HCT116 (cell line): ENCODE results near the gene KAZN. TPM values are rescaled to one million over a fixed set of nuclear protein-coding genes. Genes with fewer than 3 reads are reported as not detected.

Source experiments
- ATAC-seq: fragments of 200-7000 bp; cut with Tn5 transposase; 2 replicates; pipeline ENCODE4 v1.9.1; 2020; ENCODE audit warnings: mild to moderate bottlenecking, moderate library complexity
- BruUV-seq: library from RNA; stranded (reverse); fragments of 400-500 nt; replicated peaks from 2 replicates; lab custom pipeline; 2021; lab: Mats Ljungman, UMichigan
- CTCF ChIA-PET: fragments of 300-600 bp; sonication (Branson Sonifier 250); formaldehyde crosslinking; loops from one replicate; lab custom pipeline; 2021; ENCODE audit warnings: antibody characterized with exemption; lab: Charles Lee
- POLR2A ChIA-PET: fragments of 300-600, 350-600 bp; sonication (Branson Sonifier 250); formaldehyde crosslinking; loops from one replicate; lab custom pipeline; 2021; ENCODE audit warnings: antibody characterized with exemption; lab: Charles Lee
- RAD21 ChIA-PET, 2 experiments: fragments of 300-600 bp; sonication (Branson Sonifier 250); formaldehyde crosslinking; loops; one replicate each; lab custom pipeline; 2023; ENCODE audit warnings: low total read pairs in 2 of 2; ENCODE audit not compliant: uncharacterized antibody in 2 of 2, unreplicated experiment in 2 of 2, low non-redundant PET in 1 of 2; lab: Charles Lee
- DNase-seq: peaks from one replicate; pipeline ENCODE4 v3.0.0-alpha.2; 2010; ENCODE audit warnings: low read depth, low spot score
- H2AFZ ChIP-seq: fragments of 200-600 bp; shearing (Covaris generic), sonication (generic); 2 replicates; pipeline ENCODE4 v1.6.1; 2017; ENCODE audit warnings: low read depth, mixed run types, mixed read lengths, antibody characterized with exemption, low read length; ENCODE audit not compliant: poor library complexity, severe bottlenecking
- H3K27ac ChIP-seq: 2 replicates; pipeline ENCODE4 v1.5.1; 2012; ENCODE audit warnings: low read depth, low read length
- H3K27me3 ChIP-seq: fragments of 200-600 bp; sonication (generic); 2 replicates; pipeline ENCODE4 v1.6.1; 2016; ENCODE audit warnings: mixed run types, low read length, mixed read lengths; ENCODE audit not compliant: insufficient read depth
- H3K36me3 ChIP-seq, 2 experiments: fragments of 200-500 bp in 1 of 2; fragments of 200-600 bp in 1 of 2; sonication (Bioruptor generic) in 1 of 2; sonication (generic) in 1 of 2; 2 replicates each; pipeline versions ENCODE4 v1.5.1 to v1.6.1; 2014 to 2016; ENCODE audit warnings: low read length in 2 of 2, inconsistent platforms in 1 of 2, mixed read lengths in 1 of 2, mixed run types in 1 of 2; ENCODE audit not compliant: insufficient read depth in 2 of 2, control insufficient read depth in 1 of 2
- H3K4me1 ChIP-seq, 2 experiments: fragments of 200-600 bp in 1 of 2; sonication (generic) in 1 of 2; 2 replicates each; pipeline versions ENCODE4 v1.5.1 to v1.6.1; 2012 to 2017; ENCODE audit warnings: low read length in 2 of 2, inconsistent platforms in 1 of 2, mild to moderate bottlenecking in 1 of 2, mixed read lengths in 1 of 2, mixed run types in 1 of 2, moderate library complexity in 1 of 2; ENCODE audit not compliant: insufficient read depth in 2 of 2, control insufficient read depth in 1 of 2
- H3K4me2 ChIP-seq: fragments of 200-600 bp; sonication (generic); 2 replicates; pipeline ENCODE4 v1.6.1; 2017; ENCODE audit warnings: mixed run types, low read length, mixed read lengths
- H3K4me3 ChIP-seq, 2 experiments: fragments of 200-600 bp in 1 of 2; sonication (generic) in 1 of 2; replicated peaks in 1 of 2; 2 replicates each; pipeline ENCODE4 v1.5.1; 2011 to 2016; ENCODE audit warnings: low read length in 2 of 2, control low read depth in 1 of 2, low read depth in 1 of 2, mild to moderate bottlenecking in 1 of 2, mixed read lengths in 1 of 2, mixed run types in 1 of 2
- H3K79me2 ChIP-seq: fragments of 200-600 bp; sonication (generic); 2 replicates; pipeline ENCODE4 v1.6.1; 2017; ENCODE audit warnings: mild to moderate bottlenecking, mixed run types, low read length, moderate library complexity, mixed read lengths; ENCODE audit not compliant: insufficient read depth
- H3K9ac ChIP-seq: fragments of 200-600 bp; sonication (generic); 2 replicates; pipeline ENCODE4 v1.6.1; 2016; ENCODE audit warnings: low read length, mixed read lengths
- H3K9me2 ChIP-seq: fragments of 200-600 bp; sonication (generic), shearing (Covaris generic); 2 replicates; pipeline ENCODE4 v1.6.1; 2017; ENCODE audit warnings: mixed run types, mild to moderate bottlenecking, moderate library complexity; ENCODE audit not compliant: insufficient read depth
- H3K9me3 ChIP-seq, 2 experiments: fragments of 200-500 bp in 1 of 2; fragments of 200-600 bp in 1 of 2; sonication (Bioruptor generic) in 1 of 2; sonication (generic) in 1 of 2; 2 replicates each; pipeline ENCODE4 v1.6.1; 2014 to 2017; ENCODE audit warnings: low read length in 2 of 2, mixed read lengths in 2 of 2, inconsistent platforms in 1 of 2, low read depth in 1 of 2, mild to moderate bottlenecking in 1 of 2, mixed run types in 1 of 2, moderate library complexity in 1 of 2; ENCODE audit not compliant: control insufficient read depth in 1 of 2, insufficient read depth in 1 of 2
- H4K20me1 ChIP-seq: fragments of 200-600 bp; sonication (generic), shearing (Covaris generic); 2 replicates; pipeline ENCODE4 v1.6.1; 2017; ENCODE audit warnings: mixed run types, mild to moderate bottlenecking, moderate library complexity; ENCODE audit not compliant: insufficient read depth
- ATF3 ChIP-seq: IDR thresholded peaks from 2 replicates; pipeline ENCODE4 v1.6.1; 2012
- CBX3 ChIP-seq: IDR thresholded peaks from 2 replicates; pipeline ENCODE4 v1.6.1; 2012; ENCODE audit warnings: low read depth
- CTCF ChIP-seq, 3 experiments: fragments of 200-600 bp in 1 of 3; sonication (generic) in 1 of 3; IDR thresholded peaks in 2 of 3; conservative IDR thresholded peaks in 1 of 3; 2 replicates each; pipeline ENCODE4 v1.5.1; 2012 to 2017; ENCODE audit warnings: low read depth in 2 of 3, low read length in 2 of 3, antibody characterized with exemption in 1 of 3, borderline replicate concordance in 1 of 3, control low read depth in 1 of 3, mild to moderate bottlenecking in 1 of 3, mixed read lengths in 1 of 3, mixed run types in 1 of 3, moderate library complexity in 1 of 3; ENCODE audit not compliant: insufficient read depth in 1 of 3
- ELF1 ChIP-seq: IDR thresholded peaks from 2 replicates; pipeline ENCODE4 v1.6.1; 2012; ENCODE audit warnings: low read depth, borderline replicate concordance
- EZH2phosphoT487 ChIP-seq: fragments of 200-600 bp; IDR thresholded peaks from 2 replicates; pipeline ENCODE4 v1.6.1; 2018; ENCODE audit warnings: antibody characterized with exemption, borderline replicate concordance
- FOSL1 ChIP-seq: IDR thresholded peaks from 2 replicates; pipeline ENCODE4 v1.6.1; 2012; ENCODE audit warnings: low read depth
- JUND ChIP-seq: IDR thresholded peaks from 2 replicates; pipeline ENCODE4 v1.6.1; 2012
- MAX ChIP-seq: IDR thresholded peaks from 2 replicates; pipeline ENCODE4 v1.6.1; 2012
- POLR2A ChIP-seq: IDR thresholded peaks from 2 replicates; pipeline ENCODE4 v1.7.0; 2011; ENCODE audit warnings: borderline replicate concordance; ENCODE audit not compliant: insufficient read depth, insufficient read length; ENCODE audit errors: extremely low read depth
- RAD21 ChIP-seq: IDR thresholded peaks from 2 replicates; pipeline ENCODE4 v1.6.1; 2012; ENCODE audit warnings: low read depth, mild to moderate bottlenecking
- REST ChIP-seq: IDR thresholded peaks from 2 replicates; pipeline ENCODE4 v1.6.1; 2012; ENCODE audit warnings: low read depth
- SIN3A ChIP-seq: IDR thresholded peaks from 2 replicates; pipeline ENCODE4 v1.6.1; 2012; ENCODE audit warnings: low read depth
- SP1 ChIP-seq: IDR thresholded peaks from 2 replicates; pipeline ENCODE4 v1.6.1; 2012; ENCODE audit warnings: low read depth
- SRF ChIP-seq: IDR thresholded peaks from 2 replicates; pipeline ENCODE4 v1.6.1; 2012; ENCODE audit warnings: low read depth
- YY1 ChIP-seq: IDR thresholded peaks from 2 replicates; pipeline ENCODE4 v1.6.1; 2011; ENCODE audit warnings: low read length, low read depth, moderate library complexity, mild to moderate bottlenecking; ENCODE audit not compliant: insufficient replicate concordance; ENCODE audit errors: extremely low read depth
- ZBTB33 ChIP-seq: IDR thresholded peaks from 2 replicates; pipeline ENCODE4 v1.6.1; 2011; ENCODE audit warnings: mild to moderate bottlenecking, low read length, moderate library complexity; ENCODE audit not compliant: insufficient replicate concordance; ENCODE audit errors: extremely low read depth
- ZNF274 ChIP-seq: fragments of 200-500 bp; sonication (Bioruptor generic); IDR thresholded peaks from 2 replicates; pipeline ENCODE4 v1.6.1; 2014; ENCODE audit warnings: mild to moderate bottlenecking, low read depth, low read length, inconsistent platforms
- intact Hi-C: fragments of 100-400 bp; cut with micrococcal nuclease; formaldehyde crosslinking; loops from 2 replicates; pipeline ENCODE4 v1.10.0; 2022
- total RNA-seq: library from RNA; stranded (reverse); gene quantifications from one replicate; pipeline ENCODE4 v1.2.1, GENCODE V29; 2021; ENCODE audit not compliant: unreplicated experiment

Gene KAZN
- total RNA-seq, 1 experiment from 2014 or later, result 13.4 TPM

- H3K27me3 ChIP-seq, result peaks cover 10% of the 10 kb centered on the region; the same call in 1 of the 2 replicates
- no peak overlapping the region for H2AFZ ChIP-seq
- H3K36me3 ChIP-seq, result no peaks in the 10 kb centered on the region
- no peak for TF ChIP-seq POLR2A
- no peak for TF ChIP-seq ZBTB33
- TF ChIP-seq ZNF274, result no peak
- TF ChIP-seq REST, result no peak
- no peak for TF ChIP-seq ELF1
- TF ChIP-seq SIN3A, result no peak
- TF ChIP-seq SRF, result no peak
- no peak for TF ChIP-seq FOSL1
- no peak for TF ChIP-seq MAX
- TF ChIP-seq EZH2phosphoT487, result no peak
- no peak for TF ChIP-seq YY1
- TF ChIP-seq ATF3, result no peak
- no peak for TF ChIP-seq RAD21
- no peak for TF ChIP-seq SP1
- no peak for TF ChIP-seq CTCF (IDR thresholded peaks at IDR 0.05 in 2 of 3, conservative IDR thresholded peaks at IDR 0.05 in 1 of 3; ENCODE audit: borderline replicate concordance in 1 of 3, insufficient read depth in 1 of 3, low read depth in 2 of 3, low read length in 2 of 3)
- no peak for TF ChIP-seq CBX3
- TF ChIP-seq JUND, result no peak
- H3K27ac ChIP-seq, result no peak overlapping the region
- H3K4me3 ChIP-seq, result no peak overlapping the region
- no peaks in the 10 kb centered on the region for H3K4me1 ChIP-seq
- CTCF ChIA-PET, result no interaction called here
- POLR2A ChIA-PET, result no interaction called here
- H4K20me1 ChIP-seq, result no peaks in the 10 kb centered on the region
- ATAC-seq (no peak), DNase-seq (no peak)
- H3K9me2 ChIP-seq, result no peaks in the 10 kb centered on the region
- no TSS peak for BruUV-seq
- no peak overlapping the region for H3K4me2 ChIP-seq
- H3K9ac ChIP-seq, result no peak overlapping the region
- H3K9me3 ChIP-seq, result no peaks in the 10 kb centered on the region
- intact Hi-C loops, result no loop called here
- no peaks in the 10 kb centered on the region for H3K79me2 ChIP-seq
- RAD21 ChIA-PET, result no interaction called here
Observed at GRCh38 chr1:14647777-14648176, 49.3 kb downstream of the KAZN start.
